GM19452 (cell line): Measurements from ENCODE around the gene CACNA1B.
"Not testable (repeated sequence)": the region's sequence is repeated elsewhere in the genome, so short reads cannot be mapped to it uniquely, and the experiment has no call there.

Source experiments
- ATAC-seq: cut with Tn5 transposase; IDR thresholded peaks from one replicate; pipeline ENCODE4 v1.9.1; 2021; ENCODE audit not compliant: unreplicated experiment

CACNA1B gene

DNA sequence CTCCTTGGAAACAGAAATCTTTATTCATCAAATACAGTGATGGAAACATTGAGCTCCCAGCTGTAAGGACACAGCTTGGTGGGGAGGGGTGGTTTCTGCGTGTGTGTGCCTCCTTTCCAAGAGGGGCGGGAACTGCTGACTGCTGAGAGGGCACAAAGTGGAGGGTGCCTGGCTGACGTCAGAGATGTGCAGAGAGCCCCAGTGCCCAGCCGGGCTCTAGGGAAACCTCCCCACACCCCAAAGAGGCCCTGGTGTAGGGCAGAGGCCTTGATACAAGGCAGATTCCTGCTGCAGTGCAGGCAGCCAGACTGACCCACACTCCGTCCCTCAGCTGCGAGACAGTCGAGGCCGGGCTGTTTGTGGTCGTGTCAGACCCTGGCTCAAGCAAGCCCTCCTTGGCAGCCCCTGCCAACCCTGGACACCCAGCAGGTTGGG is 191.0 kb downstream of the CACNA1B start:
- ATAC-seq, result no peak

DNA sequence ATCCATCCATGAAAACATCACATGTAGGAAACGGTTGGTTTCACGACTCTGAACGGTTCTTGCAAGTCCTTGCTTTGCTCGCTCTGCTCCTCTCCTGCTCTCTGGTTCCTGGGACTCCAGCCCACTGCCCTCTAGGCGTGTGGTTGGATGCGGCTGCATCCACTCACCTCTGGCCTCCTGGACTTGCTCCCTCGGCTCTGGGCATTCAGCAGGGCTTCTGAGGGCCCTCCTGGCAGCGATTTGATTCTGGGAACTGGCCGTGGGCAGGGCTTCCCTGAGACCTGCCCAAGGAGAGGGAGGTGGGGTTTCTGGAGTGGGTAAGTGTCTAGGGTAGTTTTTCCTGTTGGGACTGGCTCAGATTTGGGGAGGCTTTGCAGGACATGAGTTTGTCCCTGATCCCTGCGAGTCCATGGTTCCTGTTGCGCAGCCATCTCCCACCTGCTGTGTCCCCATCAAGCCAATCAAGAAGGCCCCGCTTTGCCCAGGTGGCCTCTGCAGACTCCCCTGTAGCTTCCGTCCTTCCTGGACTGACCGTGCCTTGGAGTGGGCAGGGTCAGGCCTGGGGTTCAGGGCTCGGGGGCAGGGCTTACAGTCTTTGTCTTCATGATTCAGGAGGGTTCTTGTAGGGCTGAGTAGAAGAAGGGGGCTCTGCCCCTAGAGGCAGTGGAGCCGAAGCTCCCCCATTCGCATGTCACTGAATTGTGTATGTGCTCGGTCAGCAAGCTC is 192.3 kb downstream of the CACNA1B start:
- ATAC-seq, result no peak

DNA sequence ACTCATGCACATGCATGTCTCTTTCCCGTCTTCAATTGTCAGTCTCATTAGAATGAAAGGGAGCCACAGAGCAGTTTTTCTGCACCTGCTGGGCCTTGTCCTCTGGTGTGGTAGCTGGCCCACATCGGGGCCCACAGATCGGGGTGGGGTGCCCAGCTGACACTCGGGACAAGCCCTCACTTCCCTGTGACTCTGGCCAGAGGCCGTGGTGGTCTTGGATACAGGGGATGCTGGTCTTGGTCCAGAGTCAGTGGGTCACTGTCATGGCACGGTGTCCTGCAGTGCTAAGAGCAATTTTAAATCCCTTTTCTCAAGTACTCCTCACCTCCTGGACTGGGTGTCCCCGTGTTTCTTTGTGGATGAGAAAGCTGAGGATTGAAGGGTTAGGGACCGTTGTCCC is 193.2 kb downstream of the CACNA1B start:
- no peak for ATAC-seq

DNA sequence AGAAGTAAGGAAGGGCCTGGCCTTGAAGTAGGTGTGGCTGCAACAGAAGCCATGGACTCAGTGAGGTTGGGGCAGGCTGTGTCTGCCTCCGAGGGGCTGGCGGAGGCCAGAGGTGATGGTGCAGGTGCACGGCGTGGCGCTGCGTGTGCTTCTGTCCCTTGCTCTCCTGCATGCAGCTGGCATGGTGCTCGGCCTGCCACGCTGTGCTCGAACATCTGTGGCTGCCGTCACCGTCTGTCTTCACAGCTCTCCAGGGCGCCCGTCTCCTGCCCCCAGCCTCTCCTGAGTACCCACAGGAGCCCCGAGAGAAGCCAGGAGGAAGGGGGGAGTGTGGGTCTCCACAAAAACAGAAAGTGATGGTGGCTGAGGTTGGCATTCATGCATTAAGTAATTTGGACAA is 193.7 kb downstream of the CACNA1B start:
- ATAC-seq, result no peak

DNA sequence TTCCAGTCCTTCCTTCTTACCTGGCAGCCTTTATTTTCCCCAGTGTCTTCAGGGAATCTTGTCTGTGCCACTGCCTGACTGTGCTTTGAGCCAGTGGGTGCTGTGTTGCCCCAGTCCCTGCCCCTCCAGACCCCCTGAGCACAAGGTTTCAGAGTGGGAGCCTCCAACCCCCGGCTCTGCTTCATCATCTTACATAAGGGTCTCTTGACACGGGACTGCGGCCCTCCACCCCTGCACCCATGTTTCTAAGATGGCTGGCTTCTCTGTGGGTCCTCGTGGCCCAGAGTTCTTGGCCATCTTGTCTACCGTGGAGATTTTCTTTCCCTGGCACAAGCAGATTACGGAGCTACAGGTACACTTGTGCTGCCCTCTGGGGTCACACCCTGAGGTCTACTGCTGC is 194.1 kb downstream of the CACNA1B start:
- no peak for ATAC-seq

DNA sequence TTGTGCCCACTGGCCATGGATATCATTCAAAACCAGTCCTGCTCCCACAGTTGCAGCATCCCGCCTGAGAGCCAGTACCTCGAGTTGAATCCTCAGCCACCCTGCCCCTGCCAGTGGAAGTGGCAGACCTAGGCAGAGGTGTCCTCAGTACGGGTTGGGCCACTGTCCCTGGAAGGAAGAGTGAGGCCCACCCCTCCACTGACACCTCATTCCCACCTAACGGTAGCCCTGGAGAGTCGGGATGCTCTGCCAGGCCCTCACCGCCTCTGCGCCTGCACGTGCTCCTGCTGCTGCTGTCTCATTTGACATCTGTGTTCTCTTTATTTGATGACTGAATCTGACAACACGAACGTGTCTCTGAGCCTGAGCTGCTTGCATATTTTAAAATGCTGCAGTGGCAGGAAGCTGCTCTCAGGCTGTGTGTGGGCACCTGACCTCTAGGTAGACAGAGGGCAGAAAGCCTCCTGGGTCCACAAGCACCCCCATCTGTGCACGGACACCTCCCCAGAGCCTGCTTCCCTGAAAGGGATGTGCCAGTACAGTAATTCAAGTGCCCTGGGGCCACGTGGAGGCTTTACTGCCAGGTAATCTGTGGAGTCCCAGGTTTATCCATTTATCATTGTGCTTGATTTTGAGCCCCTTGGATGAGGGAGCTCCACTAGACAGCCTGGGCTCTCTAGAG is 194.7 kb downstream of the CACNA1B start:
- ATAC-seq, result no peak

DNA sequence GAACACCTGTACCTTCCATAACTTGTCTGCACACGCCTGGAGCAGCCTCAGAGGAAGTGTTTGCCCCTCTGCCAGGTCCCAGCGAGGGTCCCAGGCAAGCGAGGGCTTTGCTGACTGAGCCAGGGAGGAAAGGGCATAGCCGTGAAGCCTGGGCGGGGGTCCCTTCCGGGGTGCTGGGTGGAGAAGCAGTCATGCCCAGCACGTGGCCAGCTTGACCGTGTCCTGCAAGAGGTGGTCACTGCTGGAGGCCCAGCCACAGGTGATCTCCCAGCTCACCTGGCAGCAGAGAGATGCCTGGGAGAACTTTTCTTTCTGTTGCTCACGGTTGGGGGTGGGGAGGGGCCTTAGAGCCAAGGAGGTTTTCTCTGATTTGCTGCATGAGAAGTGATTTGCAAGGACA is 195.3 kb downstream of the CACNA1B start:
- ATAC-seq, result no peak

DNA sequence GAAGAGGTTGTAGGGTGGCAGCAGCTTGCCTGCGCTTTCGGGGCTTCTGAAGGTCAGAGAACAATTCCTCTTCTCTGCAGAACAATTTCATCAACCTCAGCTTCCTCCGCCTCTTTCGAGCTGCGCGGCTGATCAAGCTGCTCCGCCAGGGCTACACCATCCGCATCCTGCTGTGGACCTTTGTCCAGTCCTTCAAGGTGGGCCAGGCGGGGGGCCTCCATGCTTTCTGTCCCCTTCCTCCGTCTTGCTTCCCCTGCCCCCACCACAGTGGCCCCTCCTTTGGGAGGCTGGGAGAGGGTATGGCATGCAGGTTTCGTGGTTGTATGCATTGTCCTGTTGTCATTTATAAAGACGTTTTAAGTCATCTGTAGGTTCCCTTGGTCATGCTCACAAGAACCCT is 195.8 kb downstream of the CACNA1B start:
- no peak for ATAC-seq

DNA sequence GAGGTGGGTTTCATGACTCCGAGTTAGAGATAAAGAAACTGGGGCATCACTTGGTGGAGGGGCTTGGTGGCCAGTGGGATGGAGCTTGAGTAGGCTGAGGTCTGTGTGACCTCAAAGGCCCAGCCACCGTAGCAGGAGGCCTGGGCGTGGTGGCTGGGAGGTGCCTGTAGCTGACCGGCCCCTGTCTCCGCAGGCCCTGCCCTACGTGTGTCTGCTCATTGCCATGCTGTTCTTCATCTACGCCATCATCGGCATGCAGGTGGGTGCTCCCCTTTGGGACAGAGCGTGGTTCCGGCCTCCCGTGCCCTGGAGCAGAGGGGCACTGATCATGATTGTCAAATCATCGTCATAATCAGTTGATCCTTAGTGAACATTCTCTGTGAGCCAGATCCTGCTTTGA is 196.2 kb downstream of the CACNA1B start:
- no peak for ATAC-seq

DNA sequence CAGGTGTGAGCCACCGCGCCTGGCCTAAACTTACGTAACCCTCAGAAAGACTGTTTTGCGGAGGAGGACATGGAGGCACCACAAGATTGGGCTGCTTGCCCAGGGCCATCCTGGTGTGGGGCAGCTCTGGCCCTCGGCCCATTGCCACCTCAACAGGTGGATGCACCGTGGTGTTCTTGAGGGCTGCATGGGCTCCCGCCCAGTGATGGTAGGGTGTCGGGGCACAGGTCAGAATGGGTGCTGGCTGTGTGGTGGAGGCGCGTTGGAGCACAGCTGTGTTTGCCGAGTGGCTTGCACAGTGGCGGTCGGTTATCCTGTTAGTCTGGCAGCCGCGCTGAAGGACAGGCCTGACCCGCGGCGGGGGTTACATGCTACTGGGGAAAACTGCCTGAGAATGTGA is 196.9 kb downstream of the CACNA1B start:
- ATAC-seq, result no peak

DNA sequence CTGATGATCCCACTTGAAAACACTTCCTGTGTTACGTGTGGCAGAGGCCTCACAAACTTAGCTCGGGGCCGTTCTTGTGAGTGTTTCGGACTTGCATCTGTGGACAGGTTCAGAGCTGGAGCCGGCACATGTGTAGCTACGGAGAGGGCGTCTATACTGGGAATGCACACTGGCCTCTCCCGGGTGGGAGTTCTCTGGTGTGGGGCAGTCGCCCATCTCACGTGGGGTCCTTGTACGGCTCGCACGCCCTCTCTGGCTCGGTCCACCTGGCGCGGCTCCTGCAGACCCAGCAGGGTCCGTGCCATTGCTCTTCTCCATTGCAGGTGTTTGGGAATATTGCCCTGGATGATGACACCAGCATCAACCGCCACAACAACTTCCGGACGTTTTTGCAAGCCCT is 197.9 kb downstream of the CACNA1B start:
- no peak for ATAC-seq

DNA sequence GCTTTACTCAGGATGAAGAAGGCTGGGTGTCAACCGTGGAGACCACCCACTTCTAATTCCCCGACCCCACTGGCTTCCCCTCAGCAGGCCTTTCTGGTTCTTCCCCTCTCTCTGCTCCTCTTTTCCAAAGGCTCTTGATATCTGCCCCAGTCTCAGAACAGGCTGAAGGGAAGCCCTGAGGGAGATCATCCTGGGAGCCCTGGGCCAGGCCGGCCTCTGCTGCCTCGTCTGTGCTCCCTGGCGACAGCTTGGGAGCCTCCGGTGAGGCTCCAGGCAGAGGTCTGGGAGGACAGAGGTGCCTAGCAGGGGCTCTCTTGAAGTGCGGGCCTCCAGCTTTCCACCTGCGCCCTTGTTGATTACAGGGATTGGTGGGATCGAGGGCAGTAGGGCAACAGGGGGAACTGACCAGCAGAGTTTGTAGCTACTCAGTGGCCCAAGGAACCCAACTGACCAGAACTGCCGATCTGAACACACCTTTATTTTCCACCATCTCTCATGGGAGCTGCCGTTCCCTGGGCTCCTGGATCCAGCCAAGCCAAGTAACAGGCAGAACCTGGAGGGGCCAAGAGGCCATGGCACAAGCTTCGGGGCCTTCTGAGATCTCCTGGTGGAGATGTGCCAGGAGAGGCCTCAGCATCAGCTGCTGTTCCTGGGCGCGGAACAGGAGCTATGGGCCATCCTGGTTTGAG is 198.5 kb downstream of the CACNA1B start:
- no peak for ATAC-seq

DNA sequence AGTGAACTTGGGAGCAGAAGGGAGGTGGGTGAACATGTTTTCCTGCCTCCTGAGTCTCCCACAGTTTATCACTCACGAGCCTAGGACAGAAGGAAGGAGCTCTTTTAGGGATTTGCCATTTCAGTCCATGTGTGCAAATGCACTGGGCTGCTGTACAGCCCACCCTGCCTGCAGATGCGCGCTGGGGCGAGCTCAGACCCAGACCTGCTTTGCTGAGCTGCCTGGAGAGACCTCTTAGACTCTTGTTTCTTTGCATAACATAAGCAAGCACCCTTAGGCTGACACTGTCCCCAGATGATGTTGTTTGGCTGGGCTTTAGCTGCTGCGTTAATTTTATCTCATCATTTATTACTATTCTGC is 199.0 kb downstream of the CACNA1B start:
- no peak for ATAC-seq

DNA sequence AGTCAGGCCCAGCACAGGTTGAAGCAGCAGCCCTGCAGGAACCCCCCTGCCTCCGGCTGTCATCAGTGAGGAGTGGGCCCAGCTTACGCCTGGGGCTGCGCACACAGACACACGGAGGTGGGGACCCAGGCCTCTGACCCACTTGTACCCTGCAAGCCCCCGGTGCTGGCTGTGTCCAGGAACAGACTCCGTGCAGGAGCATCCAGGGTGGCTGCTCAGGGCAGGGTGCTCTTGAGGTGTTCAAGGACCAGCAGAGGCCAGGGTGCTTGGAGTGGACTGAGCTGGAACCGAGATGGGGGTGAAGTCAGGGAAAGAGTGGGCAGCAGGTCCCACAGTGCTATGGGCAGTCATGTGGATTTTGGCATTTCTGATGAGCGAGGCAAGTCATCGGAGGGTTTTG is 199.5 kb downstream of the CACNA1B start:
- ATAC-seq, result no peak

DNA sequence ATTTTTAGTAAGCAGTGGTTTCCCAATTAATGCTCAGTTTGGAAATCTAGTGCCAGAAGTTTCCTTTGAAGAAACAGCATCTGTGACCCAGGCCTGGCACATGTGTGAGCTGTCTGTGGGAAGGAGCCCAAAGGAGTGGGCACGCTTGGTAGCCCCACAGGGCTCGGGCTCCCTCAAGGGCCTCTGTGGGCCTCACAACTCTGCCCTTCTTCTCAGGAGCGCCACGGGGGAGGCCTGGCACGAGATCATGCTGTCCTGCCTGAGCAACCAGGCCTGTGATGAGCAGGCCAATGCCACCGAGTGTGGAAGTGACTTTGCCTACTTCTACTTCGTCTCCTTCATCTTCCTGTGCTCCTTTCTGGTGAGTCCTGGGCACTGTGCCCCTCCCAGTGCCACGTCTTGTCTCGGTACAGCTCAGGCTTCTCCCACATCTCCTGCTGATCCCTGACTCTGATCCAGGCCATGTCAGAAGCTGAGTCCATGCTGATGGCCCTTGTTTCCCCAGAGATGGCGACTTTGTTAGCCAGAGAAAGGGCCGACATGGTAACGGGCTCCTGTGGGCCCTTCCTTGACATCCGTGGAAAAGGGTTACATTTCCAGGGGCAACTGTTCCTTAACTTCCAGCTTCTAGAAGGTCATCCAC is 200.4 kb downstream of the CACNA1B start:
- no peak for ATAC-seq

DNA sequence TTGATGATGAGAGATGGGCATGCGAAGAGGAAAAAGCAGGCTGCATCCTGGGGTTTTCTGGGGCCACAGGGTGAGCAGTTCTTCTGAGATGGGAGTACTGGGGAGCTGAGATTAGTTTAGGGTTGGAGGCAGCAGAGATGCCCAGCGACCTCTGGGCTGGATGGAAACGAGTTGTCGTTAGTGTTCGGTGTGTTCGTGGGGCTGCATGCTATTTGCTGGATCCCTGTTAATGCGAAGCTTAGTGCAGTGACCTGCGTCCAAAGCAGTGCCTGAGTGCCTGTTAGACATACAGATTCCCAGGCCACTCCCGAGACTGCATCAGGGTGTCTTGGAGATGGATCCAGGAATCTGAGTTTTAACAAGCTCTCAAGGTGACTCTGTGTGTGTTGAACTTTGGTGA is 201.3 kb downstream of the CACNA1B start:
- no peak for ATAC-seq

DNA sequence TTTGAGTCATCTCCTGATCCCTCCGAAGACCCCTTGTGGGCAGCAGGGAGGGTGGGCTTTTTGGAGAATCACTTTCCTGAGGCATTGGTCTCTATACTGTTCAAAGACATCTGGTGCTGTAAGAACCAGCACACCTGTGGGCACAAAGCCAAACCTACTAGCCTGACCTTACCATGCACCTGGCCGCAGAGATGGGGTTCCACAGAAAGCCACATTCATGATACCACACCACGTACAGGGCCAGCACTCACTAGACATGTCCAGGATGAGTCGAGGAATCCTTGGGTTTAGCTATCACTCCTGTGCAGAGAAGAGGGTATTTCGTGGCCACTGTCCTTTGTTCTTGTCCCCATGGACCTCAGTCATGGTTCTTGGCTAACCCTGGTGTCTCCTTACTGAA is 203.4 kb downstream of the CACNA1B start:
- ATAC-seq, result no peak

DNA sequence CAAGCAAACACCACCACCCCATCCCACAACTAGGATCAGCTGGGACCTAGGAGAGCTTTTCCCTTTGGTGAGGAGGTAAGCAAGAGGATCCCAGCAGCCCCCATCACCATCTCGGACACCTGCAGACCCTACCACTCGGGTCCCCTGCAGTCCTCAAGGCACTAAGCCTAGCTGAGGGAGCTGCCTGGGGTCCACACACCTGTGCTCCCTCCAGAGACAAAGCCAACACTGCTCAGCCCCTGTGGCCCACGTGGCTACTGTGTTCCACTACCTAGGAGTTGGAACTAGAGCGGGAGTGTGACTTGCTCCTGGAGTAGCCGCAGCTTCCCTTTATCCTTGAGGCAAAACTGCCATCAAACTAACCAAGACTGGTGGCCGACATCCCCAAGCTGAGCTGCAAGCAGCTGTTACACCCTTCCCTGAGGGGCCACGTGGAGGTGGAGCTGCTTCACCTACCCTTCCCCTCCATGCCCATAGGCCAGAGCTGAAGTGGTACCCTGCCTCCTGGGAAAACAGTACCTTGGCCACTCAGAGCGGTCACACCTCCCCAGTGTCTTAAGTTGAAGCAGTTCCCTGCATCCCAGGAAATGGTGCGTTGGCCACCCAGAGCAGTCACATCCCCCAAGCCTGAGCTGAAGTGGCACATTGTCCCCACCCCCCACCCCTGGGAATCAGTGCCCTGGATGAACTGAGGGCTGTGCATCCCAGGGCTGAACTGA is 205.5 kb downstream of the CACNA1B start:
- ATAC-seq, result no peak

DNA sequence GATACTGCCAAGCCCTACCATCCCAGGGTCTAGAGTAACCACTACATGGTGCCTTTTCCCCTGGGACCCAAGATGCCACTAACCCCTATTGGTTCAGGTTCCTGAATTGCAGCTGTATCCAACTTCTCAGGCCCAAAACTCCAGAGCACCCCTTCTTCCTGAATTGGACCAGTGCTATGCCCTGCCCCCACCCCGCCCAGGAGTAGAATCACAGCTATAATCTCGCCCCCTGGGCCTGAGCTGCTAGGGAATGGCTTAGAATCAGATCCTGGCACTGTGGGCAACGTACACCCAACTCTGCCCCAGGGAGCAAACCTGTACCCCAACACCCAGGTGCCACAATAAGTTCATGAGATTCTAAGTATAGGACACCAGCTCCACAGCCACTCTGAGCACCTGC is 206.3 kb downstream of the CACNA1B start:
- ATAC-seq, result no peak

DNA sequence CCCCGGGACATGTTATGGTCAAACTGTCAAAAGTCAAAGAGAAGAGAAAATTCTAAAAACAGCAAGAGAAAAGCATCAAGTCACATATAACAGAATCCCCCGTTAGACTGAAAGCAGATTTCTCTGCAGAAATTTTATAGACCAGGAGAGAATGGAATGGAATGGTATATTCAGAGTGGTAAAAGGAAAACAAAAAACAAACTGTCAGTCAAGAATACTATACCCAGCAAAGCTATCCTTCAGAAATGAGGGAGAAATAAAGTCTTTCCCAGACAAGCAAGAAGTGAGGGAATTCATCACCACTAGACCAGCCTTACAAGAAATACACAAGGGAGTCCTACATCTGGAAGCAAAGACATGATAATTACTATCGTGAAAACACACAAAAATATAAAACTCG is 208.0 kb downstream of the CACNA1B start:
- ATAC-seq, result no peak

DNA sequence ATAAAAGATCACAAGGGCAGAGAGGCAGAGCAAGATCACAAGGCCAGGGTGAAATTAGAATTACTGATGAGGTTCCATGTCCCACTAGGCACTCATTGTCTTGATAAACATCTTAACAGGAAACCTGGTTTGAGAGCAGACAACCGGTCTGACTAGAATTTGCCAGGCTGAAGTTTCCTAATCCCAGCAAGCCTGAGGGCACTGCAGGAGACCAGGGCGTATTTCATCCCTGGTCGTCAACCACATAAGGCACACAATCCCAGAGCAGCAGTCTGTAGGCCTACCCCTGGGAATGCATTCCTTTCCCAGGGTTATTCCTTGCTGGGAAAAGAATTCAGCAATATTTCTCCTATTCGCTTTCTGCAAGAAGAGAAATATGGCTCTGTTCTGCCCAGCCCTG is 214.5 kb downstream of the CACNA1B start:
- not testable (repeated sequence) for ATAC-seq
